SK-N-SH (cell line): ENCODE measurements around the gene ZAR1.

ENCODE experiments used
- EZH2phosphoT487 ChIP-seq: fragments of 200-600 bp; sonication (generic); IDR thresholded peaks from 2 replicates; pipeline ENCODE4 v1.6.1; 2017; ENCODE audit warnings: low read depth, mixed run types, mild to moderate bottlenecking, antibody characterized with exemption, moderate library complexity, borderline replicate concordance
- FOSL2 ChIP-seq: IDR thresholded peaks from 2 replicates; pipeline ENCODE4 v1.4.0; 2012; ENCODE audit warnings: low read depth, mild to moderate bottlenecking, moderate library complexity, borderline replicate concordance
- NFIC ChIP-seq: IDR thresholded peaks from 2 replicates; pipeline ENCODE4 v1.4.0; 2012; ENCODE audit warnings: borderline replicate concordance
- POLR2AphosphoS5 ChIP-seq: IDR thresholded peaks from 2 replicates; pipeline ENCODE4 v1.6.1; 2012; ENCODE audit warnings: low read depth, low read length
- TF ChIP-seq, protein P1 (sequence below): fragments of 200-600 bp; sonication (generic); IDR thresholded peaks from 2 replicates; pipeline ENCODE4 v1.6.1; 2017; ENCODE audit warnings: antibody characterized with exemption, mild to moderate bottlenecking, moderate library complexity
- TF ChIP-seq, protein P2 (sequence below): IDR thresholded peaks from 2 replicates; pipeline ENCODE4 v1.6.1; 2012; ENCODE audit warnings: mild to moderate bottlenecking, low read depth, low read length, moderate library complexity

DNA sequence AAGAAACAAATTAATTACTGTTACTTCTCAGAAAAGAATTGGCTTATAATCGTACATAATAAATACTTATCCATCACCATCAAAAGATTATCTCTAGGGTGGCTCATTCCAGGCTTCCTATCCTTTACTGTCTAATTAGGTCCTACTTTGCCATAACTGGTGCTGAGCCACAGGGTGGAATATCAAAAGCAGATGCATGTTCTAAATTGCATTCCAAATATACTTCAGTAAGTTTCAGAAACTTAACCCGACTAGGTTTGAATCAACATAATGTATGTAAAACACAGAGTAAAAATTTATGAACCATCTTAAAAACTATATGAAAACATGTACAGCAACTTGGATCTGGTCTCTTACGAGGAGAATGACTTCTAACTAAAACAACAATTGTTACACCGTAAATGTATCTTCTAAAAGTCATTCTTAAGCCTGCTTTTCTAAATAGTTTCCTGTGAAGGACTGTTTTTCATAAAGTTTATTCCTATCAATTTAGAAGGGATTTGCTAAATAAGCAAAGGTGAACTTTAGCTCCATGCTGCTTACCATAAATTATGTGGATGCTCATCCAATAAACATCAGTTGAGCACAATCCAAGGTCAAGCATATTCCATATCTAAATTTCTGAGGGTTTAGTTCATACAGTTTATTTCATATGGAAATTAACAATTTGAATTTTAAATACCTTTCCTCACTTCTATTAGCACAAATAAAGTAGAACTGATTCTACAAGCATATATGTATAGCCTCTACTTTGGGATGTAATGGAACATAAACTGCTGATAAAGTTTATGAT lies 13.4 kb downstream of the ZAR1 start:
- TF ChIP-seq POLR2AphosphoS5 (no peak), FOSL2 (no peak), EZH2phosphoT487 (no peak), NFIC (no peak)
- TF ChIP-seq, protein P1, sequence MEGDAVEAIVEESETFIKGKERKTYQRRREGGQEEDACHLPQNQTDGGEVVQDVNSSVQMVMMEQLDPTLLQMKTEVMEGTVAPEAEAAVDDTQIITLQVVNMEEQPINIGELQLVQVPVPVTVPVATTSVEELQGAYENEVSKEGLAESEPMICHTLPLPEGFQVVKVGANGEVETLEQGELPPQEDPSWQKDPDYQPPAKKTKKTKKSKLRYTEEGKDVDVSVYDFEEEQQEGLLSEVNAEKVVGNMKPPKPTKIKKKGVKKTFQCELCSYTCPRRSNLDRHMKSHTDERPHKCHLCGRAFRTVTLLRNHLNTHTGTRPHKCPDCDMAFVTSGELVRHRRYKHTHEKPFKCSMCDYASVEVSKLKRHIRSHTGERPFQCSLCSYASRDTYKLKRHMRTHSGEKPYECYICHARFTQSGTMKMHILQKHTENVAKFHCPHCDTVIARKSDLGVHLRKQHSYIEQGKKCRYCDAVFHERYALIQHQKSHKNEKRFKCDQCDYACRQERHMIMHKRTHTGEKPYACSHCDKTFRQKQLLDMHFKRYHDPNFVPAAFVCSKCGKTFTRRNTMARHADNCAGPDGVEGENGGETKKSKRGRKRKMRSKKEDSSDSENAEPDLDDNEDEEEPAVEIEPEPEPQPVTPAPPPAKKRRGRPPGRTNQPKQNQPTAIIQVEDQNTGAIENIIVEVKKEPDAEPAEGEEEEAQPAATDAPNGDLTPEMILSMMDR, result no peak
- TF ChIP-seq, protein P2, sequence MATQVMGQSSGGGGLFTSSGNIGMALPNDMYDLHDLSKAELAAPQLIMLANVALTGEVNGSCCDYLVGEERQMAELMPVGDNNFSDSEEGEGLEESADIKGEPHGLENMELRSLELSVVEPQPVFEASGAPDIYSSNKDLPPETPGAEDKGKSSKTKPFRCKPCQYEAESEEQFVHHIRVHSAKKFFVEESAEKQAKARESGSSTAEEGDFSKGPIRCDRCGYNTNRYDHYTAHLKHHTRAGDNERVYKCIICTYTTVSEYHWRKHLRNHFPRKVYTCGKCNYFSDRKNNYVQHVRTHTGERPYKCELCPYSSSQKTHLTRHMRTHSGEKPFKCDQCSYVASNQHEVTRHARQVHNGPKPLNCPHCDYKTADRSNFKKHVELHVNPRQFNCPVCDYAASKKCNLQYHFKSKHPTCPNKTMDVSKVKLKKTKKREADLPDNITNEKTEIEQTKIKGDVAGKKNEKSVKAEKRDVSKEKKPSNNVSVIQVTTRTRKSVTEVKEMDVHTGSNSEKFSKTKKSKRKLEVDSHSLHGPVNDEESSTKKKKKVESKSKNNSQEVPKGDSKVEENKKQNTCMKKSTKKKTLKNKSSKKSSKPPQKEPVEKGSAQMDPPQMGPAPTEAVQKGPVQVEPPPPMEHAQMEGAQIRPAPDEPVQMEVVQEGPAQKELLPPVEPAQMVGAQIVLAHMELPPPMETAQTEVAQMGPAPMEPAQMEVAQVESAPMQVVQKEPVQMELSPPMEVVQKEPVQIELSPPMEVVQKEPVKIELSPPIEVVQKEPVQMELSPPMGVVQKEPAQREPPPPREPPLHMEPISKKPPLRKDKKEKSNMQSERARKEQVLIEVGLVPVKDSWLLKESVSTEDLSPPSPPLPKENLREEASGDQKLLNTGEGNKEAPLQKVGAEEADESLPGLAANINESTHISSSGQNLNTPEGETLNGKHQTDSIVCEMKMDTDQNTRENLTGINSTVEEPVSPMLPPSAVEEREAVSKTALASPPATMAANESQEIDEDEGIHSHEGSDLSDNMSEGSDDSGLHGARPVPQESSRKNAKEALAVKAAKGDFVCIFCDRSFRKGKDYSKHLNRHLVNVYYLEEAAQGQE, result no peak
